ENCODE measurements around the gene IQSEC3.

The IQSEC3 gene

DNA sequence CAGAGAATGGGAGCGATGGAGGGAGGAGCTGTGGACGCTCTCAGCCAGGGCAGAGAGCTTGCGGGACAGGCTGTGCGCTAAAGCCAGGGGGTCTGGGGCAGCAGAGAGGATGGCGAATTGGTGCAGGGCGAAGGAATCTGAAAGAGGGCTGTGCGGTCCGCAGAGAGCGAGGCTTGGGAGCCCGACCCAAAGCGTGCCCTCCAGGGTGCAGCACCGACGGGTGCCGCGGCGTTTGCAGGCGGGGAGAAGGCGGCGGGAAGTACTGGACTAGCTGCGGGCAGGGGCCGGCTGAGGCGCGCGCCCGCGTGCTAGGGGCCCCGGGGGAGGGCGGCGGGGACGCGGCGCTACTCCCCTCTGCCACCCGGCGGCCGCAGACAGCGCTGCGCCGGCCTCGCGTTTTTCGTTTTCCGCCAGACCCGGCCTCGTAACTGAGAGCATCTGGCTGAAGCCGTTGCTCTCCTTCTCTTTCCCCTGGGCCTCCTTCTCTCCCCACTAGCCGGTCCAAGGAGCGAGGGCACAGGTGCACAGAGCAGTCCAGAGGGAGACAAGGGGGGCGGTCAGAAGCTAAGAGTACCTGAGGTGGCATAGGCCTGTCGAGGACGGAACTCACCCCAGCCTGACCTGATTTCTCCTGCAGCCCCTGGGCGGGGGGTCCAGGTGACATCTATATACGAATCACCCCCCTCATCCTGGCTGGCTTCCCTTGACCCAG is 122.5 kb downstream of the IQSEC3 start (continued):
- no peak for TF ChIP-seq RBAK (tag by site-specific recombination; IDR thresholded peaks at IDR 0.05)
- TF ChIP-seq, protein P1, sequence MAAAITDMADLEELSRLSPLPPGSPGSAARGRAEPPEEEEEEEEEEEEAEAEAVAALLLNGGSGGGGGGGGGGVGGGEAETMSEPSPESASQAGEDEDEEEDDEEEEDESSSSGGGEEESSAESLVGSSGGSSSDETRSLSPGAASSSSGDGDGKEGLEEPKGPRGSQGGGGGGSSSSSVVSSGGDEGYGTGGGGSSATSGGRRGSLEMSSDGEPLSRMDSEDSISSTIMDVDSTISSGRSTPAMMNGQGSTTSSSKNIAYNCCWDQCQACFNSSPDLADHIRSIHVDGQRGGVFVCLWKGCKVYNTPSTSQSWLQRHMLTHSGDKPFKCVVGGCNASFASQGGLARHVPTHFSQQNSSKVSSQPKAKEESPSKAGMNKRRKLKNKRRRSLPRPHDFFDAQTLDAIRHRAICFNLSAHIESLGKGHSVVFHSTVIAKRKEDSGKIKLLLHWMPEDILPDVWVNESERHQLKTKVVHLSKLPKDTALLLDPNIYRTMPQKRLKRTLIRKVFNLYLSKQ (tag by site-specific recombination; IDR thresholded peaks at IDR 0.05; ENCODE audit: borderline replicate concordance), result no peak
- TF ChIP-seq ZBTB48 (tag by site-specific recombination; IDR thresholded peaks at IDR 0.05), result peak; percentile 43; the same call in 1 of the 2 replicates
- no peak for TF ChIP-seq ZNF302 (tag by site-specific recombination; IDR thresholded peaks at IDR 0.05; ENCODE audit: low read depth)
- no peak for TF ChIP-seq ZNF571 (tag by site-specific recombination; IDR thresholded peaks at IDR 0.05)
- TF ChIP-seq SP7 (tag by site-specific recombination; IDR thresholded peaks at IDR 0.05), result no peak
- no peak for TF ChIP-seq FEZF1 (tag by site-specific recombination; IDR thresholded peaks at IDR 0.05)
- TF ChIP-seq MYNN (tag by site-specific recombination; IDR thresholded peaks at IDR 0.05; ENCODE audit: borderline replicate concordance), result no peak
- TF ChIP-seq ZFP41 (tag by site-specific recombination; IDR thresholded peaks at IDR 0.05; ENCODE audit: borderline replicate concordance), result no peak
- TF ChIP-seq ZFP69B (tag by site-specific recombination; IDR thresholded peaks at IDR 0.05), result no peak
- no peak for TF ChIP-seq ZEB2 (tag by site-specific recombination; IDR thresholded peaks at IDR 0.05)
- TF ChIP-seq, protein P2, sequence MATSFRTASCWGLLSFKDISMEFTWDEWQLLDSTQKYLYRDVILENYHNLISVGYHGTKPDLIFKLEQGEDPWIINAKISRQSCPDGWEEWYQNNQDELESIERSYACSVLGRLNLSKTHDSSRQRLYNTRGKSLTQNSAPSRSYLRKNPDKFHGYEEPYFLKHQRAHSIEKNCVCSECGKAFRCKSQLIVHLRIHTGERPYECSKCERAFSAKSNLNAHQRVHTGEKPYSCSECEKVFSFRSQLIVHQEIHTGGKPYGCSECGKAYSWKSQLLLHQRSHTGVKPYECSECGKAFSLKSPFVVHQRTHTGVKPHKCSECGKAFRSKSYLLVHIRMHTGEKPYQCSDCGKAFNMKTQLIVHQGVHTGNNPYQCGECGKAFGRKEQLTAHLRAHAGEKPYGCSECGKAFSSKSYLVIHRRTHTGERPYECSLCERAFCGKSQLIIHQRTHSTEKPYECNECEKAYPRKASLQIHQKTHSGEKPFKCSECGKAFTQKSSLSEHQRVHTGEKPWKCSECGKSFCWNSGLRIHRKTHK (tag by site-specific recombination; IDR thresholded peaks at IDR 0.05), result no peak
- no peak for TF ChIP-seq EGR2 (tag by site-specific recombination; IDR thresholded peaks at IDR 0.05; ENCODE audit: low read depth)
- TF ChIP-seq ZNF521 (tag by site-specific recombination; IDR thresholded peaks at IDR 0.05), result no peak
- TF ChIP-seq, protein P3, sequence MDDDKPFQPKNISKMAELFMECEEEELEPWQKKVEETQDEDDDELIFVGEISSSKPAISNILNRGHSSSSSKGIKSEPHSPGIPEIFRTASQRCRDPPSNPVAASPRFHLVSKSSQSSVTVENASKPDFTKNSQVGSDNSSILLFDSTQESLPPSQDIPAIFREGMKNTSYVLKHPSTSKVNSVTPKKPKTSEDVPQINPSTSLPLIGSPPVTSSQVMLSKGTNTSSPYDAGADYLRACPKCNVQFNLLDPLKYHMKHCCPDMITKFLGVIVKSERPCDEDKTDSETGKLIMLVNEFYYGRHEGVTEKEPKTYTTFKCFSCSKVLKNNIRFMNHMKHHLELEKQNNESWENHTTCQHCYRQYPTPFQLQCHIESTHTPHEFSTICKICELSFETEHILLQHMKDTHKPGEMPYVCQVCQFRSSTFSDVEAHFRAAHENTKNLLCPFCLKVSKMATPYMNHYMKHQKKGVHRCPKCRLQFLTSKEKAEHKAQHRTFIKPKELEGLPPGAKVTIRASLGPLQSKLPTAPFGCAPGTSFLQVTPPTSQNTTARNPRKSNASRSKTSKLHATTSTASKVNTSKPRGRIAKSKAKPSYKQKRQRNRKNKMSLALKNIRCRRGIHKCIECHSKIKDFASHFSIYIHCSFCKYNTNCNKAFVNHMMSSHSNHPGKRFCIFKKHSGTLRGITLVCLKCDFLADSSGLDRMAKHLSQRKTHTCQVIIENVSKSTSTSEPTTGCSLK (tag by site-specific recombination; IDR thresholded peaks at IDR 0.05), result no peak
- TF ChIP-seq ZNF600 (tag by site-specific recombination; IDR thresholded peaks at IDR 0.05), result no peak
- TF ChIP-seq ZNF629 (tag by site-specific recombination; IDR thresholded peaks at IDR 0.05), result no peak
- TF ChIP-seq ZNF266 (tag by site-specific recombination; IDR thresholded peaks at IDR 0.05; ENCODE audit: low read depth), result no peak
- TF ChIP-seq SP2 (tag by site-specific recombination; IDR thresholded peaks at IDR 0.05), result no peak
- no peak for TF ChIP-seq ZNF221 (tag by site-specific recombination; IDR thresholded peaks at IDR 0.05; ENCODE audit: borderline replicate concordance)
- TF ChIP-seq ZNF670 (tag by site-specific recombination; IDR thresholded peaks at IDR 0.05; ENCODE audit: low read depth), result no peak
- TF ChIP-seq ZNF423 (tag by site-specific recombination; IDR thresholded peaks at IDR 0.05), result peak; percentile 27; the same call in 1 of the 2 replicates
- TF ChIP-seq ZNF48 (tag by site-specific recombination; IDR thresholded peaks at IDR 0.05), result no peak
- no peak for TF ChIP-seq ZNF626 (tag by site-specific recombination; IDR thresholded peaks at IDR 0.05)
- TF ChIP-seq, protein P4, sequence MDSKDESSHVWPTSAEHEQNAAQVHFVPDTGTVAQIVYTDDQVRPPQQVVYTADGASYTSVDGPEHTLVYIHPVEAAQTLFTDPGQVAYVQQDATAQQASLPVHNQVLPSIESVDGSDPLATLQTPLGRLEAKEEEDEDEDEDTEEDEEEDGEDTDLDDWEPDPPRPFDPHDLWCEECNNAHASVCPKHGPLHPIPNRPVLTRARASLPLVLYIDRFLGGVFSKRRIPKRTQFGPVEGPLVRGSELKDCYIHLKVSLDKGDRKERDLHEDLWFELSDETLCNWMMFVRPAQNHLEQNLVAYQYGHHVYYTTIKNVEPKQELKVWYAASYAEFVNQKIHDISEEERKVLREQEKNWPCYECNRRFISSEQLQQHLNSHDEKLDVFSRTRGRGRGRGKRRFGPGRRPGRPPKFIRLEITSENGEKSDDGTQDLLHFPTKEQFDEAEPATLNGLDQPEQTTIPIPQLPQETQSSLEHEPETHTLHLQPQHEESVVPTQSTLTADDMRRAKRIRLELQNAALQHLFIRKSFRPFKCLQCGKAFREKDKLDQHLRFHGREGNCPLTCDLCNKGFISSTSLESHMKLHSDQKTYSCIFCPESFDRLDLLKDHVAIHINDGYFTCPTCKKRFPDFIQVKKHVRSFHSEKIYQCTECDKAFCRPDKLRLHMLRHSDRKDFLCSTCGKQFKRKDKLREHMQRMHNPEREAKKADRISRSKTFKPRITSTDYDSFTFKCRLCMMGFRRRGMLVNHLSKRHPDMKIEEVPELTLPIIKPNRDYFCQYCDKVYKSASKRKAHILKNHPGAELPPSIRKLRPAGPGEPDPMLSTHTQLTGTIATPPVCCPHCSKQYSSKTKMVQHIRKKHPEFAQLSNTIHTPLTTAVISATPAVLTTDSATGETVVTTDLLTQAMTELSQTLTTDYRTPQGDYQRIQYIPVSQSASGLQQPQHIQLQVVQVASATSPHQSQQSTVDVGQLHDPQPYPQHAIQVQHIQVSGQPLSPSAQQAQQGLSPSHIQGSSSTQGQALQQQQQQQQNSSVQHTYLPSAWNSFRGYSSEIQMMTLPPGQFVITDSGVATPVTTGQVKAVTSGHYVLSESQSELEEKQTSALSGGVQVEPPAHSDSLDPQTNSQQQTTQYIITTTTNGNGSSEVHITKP (tag by site-specific recombination; IDR thresholded peaks at IDR 0.05), result no peak
- TF ChIP-seq ZNF791 (tag by site-specific recombination; IDR thresholded peaks at IDR 0.05), result no peak
- no peak for TF ChIP-seq ZNF140 (tag by site-specific recombination; IDR thresholded peaks at IDR 0.05)
- TF ChIP-seq ZNF24 (tag by site-specific recombination; IDR thresholded peaks at IDR 0.05), result no peak
- no peak for TF ChIP-seq ZNF174 (tag by site-specific recombination; IDR thresholded peaks at IDR 0.05)
- peak; percentile 22; the same call in 1 of the 2 replicates for TF ChIP-seq ZNF394 (tag by site-specific recombination; IDR thresholded peaks at IDR 0.05; ENCODE audit: borderline replicate concordance)
- TF ChIP-seq ZNF510 (tag by site-specific recombination; IDR thresholded peaks at IDR 0.05; ENCODE audit: insufficient replicate concordance), result no peak
- peak; percentile 87; the same call in 1 of the 2 replicates for TF ChIP-seq ZSCAN30 (tag by site-specific recombination; IDR thresholded peaks at IDR 0.05)
